Bronchial epithelial cell (primary cell): ENCODE data around the gene EIF4ENIF1. TPM values are rescaled to one million over a fixed set of nuclear protein-coding genes. Genes with fewer than 3 reads are reported as not detected.

Experiments used
- DNase-seq: peaks from one replicate; pipeline ENCODE4 v3.0.0-alpha.2; 2010; ENCODE audit warnings: low read depth
- FAIRE-seq: peaks from 2 replicates; lab custom pipeline; 2011; peaks lifted over from hg19 to GRCh38; lab: Jason Lieb, UNC
- H3K27me3 ChIP-seq: 2 replicates; pipeline ENCODE4 v1.5.1; 2011; ENCODE audit warnings: low read length; ENCODE audit not compliant: control insufficient read depth, insufficient read depth
- H3K36me3 ChIP-seq: 2 replicates; pipeline ENCODE4 v1.5.1; 2011; ENCODE audit warnings: low read length; ENCODE audit not compliant: control insufficient read depth, insufficient read depth
- H3K4me3 ChIP-seq: 2 replicates; pipeline ENCODE4 v1.5.1; 2011; ENCODE audit warnings: mild to moderate bottlenecking, low read depth, low read length, control low read depth
- total RNA-seq: library from RNA; depleted of rRNA; stranded (reverse); fragments of >200 nt; gene quantifications from 2 replicates; pipeline ENCODE4 v1.2.1, GENCODE V29; 2014
- TF ChIP-seq, protein P1 (sequence below): IDR thresholded peaks from 2 replicates; pipeline ENCODE4 v1.5.1; 2011; ENCODE audit warnings: mild to moderate bottlenecking, moderate library complexity, low read length, control low read depth, inconsistent platforms; ENCODE audit not compliant: insufficient read depth, severe bottlenecking

Gene EIF4ENIF1
- total RNA-seq: 5.3 and 12.9 TPM in 2 replicates

GRCh38 chr22:31489632-31490495 is at the start of gene EIF4ENIF1:
Gene EIF4ENIF1, minus strand, starts transcription at chr22:31489842. Its CDS starts 1,124 bp downstream, at chr22:31488718.
- H3K4me3 ChIP-seq: peak within 1 kb of the TSS; percentile 60
- no peaks in the 10 kb centered on the region for H3K36me3 ChIP-seq
- H3K27me3 ChIP-seq: no peaks in the 10 kb centered on the region
- TF ChIP-seq, protein P1, sequence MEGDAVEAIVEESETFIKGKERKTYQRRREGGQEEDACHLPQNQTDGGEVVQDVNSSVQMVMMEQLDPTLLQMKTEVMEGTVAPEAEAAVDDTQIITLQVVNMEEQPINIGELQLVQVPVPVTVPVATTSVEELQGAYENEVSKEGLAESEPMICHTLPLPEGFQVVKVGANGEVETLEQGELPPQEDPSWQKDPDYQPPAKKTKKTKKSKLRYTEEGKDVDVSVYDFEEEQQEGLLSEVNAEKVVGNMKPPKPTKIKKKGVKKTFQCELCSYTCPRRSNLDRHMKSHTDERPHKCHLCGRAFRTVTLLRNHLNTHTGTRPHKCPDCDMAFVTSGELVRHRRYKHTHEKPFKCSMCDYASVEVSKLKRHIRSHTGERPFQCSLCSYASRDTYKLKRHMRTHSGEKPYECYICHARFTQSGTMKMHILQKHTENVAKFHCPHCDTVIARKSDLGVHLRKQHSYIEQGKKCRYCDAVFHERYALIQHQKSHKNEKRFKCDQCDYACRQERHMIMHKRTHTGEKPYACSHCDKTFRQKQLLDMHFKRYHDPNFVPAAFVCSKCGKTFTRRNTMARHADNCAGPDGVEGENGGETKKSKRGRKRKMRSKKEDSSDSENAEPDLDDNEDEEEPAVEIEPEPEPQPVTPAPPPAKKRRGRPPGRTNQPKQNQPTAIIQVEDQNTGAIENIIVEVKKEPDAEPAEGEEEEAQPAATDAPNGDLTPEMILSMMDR: no peak
- FAIRE-seq: no peak
- peak; percentile 48 for DNase-seq

GRCh38 chr22:31538815-31539214 is 49.2 kb upstream of the EIF4ENIF1 start:
- Histone ChIP-seq H3K36me3 (no peaks in the 10 kb centered on the region), H3K27me3 (no peaks in the 10 kb centered on the region), H3K4me3 (no peak overlapping the region)
- TF ChIP-seq, protein P1: no peak
- FAIRE-seq: peak; percentile 50
- DNase-seq: no peak

DNA sequence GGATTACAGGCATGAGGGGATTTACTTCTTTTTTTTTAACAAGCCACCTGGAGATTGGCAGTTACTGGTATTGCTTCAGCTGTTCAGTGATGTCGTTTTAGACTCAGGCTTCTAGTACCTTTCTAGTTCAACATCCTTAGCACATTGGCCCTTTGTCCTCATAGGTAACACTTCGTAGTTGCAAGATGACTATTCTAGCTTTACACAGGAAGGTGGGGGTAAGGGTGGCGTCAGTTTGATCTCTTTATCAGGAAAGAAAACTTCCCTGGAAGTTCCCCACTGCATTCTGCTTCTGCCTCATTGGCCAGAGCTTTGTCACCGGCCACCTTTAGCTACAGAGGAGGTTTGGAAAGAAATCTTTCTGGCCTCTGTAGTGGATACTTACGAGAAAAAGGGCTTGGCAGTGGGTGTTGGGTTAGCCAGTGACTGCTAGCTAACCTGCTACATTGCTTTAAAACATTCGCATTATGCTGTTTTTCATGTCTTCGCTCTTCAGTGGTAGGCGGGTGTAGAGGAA is 47.4 kb upstream of the EIF4ENIF1 start:
- TF ChIP-seq, protein P1: no peak
- Histone ChIP-seq H3K4me3 (no peak overlapping the region), H3K27me3 (no peaks in the 10 kb centered on the region), H3K36me3 (no peaks in the 10 kb centered on the region)
- FAIRE-seq (no peak), DNase-seq (no peak)

- H3K27me3 ChIP-seq: no peaks in the 10 kb centered on the region
- TF ChIP-seq, protein P1: no peak
- FAIRE-seq (no peak), DNase-seq (no peak)
- H3K36me3 ChIP-seq: no peaks in the 10 kb centered on the region
- H3K4me3 ChIP-seq: no peak overlapping the region
These were observed 43.7 kb upstream of the EIF4ENIF1 start for GRCh38 chr22:31533374-31533773.

DNA sequence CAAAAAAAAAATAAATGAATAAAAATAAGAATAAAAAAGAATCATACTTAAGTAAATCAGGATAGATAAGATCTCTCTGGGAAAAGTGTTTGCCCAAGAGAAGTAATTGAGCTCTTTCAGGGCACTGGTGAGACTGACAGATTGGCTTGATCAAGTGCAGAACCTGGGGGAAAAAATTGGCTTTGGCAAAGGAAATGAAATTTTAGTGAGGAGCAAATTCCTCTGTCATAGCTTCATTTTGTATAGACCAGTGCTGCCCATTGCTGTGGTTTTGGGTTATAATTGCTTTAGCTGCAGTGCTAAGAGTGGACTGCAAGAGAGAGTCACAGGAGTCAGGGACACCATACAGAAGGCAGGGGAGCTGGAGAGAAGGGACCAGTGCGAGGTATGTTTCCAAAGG is 42.4 kb upstream of the EIF4ENIF1 start:
- FAIRE-seq (no peak), DNase-seq (no peak)
- Histone ChIP-seq H3K27me3 (no peaks in the 10 kb centered on the region), H3K4me3 (no peak overlapping the region), H3K36me3 (no peaks in the 10 kb centered on the region)
- TF ChIP-seq, protein P1: no peak

DNA sequence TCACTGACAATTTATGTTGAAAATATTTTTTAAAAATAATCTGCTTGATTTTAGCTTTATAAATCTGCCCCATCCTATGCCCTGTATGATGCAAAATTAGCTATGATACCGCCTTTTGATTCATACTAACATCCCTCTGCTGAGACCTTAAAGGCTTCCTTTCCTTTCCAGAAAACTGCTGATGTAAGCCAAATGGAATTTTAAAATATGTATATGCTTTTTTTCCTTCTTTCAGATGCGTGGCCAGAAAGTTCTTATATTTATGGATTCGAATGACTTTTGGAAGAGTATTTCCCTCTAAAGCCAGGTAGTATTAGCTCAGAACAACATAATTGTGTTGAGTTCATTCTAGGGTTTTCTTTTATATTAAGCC is 41.2 kb upstream of the EIF4ENIF1 start:
- no peak for DNase-seq
- no peak for FAIRE-seq
- Histone ChIP-seq H3K27me3 (no peaks in the 10 kb centered on the region), H3K36me3 (no peaks in the 10 kb centered on the region), H3K4me3 (no peak overlapping the region)
- TF ChIP-seq, protein P1: no peak
